Pulmonary artery endothelial cell (primary cell): ENCODE measurements around the gene PTGFR. TPM values are rescaled to one million over a fixed set of nuclear protein-coding genes. Genes with fewer than 3 reads are reported as not detected.

Source experiments
- DNase-seq: peaks from one replicate; pipeline ENCODE4 v3.0.0-alpha.2; 2011; ENCODE audit warnings: low read depth, low spot score
- total RNA-seq: library from RNA; depleted of rRNA; stranded (reverse); fragments of >200 nt; gene quantifications from 2 replicates; pipeline ENCODE4 v1.2.3, GENCODE V29; 2014

PTGFR gene
- total RNA-seq, 1 donor from 2014 or later = 0.13 TPM

DNA sequence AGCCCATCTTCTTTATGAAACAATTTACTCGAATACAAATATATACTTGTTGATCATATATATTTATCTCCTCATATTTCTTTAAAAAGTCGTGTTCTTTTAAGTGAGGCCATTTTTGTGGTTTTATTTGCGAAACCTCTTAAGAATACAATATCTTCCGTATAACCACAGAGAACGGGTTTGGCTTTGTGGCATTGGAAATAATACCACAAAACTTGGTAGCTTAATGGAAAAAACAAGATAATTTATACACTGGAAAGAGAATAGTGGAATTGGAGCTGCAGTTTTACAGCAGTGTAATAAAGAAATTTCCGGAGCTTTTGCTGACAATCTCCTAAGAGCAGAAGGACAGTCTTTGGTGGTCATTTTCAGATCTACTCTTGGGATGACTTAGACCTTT lies 29.4 kb downstream of the PTGFR start:
- DNase-seq = no peak

DNA sequence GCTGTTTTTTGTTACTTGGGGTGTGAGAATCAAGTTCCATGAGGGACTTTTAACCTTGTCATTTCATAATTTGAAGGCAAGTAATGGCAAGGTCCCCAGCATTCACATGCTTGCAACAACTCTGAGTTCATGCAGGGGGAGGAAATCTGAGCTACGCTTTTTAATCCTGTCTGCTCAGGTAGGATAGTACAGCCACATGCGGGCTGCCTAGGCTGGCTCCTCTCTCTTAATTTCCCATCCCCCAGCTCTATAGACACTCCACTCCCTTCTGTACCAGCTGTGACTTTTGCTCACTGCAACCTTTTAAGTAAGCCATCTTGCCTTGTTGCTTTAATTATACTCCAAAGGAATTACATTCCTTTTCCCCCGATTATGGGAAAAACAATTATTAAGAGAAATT lies 30.1 kb downstream of the PTGFR start:
- DNase-seq = no peak

DNA sequence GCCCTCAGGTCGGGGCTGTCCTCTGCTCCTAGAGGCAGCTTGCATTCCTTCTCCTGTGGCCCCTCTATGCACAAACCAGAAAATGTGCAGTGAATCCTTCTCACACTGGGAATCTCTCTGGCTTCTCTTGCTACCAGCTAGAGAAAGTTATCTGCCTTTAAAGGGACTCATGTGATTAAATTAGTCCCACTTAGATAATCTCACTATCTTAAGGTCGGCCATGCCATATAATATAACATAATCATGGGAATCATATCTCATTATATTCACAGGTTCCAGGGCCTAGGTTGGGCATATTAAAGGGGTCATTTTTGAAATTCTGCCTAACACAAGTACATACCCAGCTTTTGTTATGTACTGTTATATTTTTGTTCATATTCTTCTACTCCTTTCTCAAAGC lies 31.4 kb downstream of the PTGFR start:
- no peak for DNase-seq

DNA sequence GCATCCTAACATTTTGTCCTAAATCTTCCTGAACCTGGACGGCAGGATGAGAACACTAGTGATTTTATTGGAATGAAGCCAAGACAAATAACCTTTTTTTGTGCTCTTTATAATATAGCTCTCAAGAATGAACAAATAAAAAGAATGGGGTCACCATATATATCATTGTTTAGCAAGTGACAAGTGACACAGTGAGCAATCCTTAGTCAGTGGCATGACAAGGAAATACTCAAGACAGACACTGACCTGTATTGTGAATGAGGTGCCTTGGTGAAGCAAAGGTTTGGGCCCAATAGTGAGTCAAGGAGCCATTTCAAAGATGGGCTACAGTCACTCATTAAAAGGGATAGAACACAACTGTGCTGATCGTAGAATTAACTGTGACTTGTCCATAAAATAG lies 35.7 kb downstream of the PTGFR start:
- DNase-seq = no peak

DNA sequence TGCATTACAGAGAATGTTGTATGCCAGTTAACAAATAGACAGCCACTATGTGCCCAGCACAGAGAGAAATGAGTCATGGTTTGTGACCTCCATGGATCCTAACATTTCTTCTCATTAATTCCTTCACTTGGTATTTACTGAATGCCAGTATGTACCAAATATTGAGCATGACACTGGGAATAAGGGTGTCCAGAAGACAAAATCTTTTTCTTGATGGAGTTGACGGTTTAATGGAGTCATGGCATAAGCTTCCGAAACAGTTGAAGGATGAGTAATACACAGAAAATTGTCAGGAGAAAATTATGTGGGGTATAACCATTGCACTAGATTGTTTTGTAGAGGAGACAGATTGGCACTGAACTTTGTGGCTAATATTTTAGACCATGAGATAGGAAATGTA lies 36.9 kb downstream of the PTGFR start:
- no peak for DNase-seq

DNA sequence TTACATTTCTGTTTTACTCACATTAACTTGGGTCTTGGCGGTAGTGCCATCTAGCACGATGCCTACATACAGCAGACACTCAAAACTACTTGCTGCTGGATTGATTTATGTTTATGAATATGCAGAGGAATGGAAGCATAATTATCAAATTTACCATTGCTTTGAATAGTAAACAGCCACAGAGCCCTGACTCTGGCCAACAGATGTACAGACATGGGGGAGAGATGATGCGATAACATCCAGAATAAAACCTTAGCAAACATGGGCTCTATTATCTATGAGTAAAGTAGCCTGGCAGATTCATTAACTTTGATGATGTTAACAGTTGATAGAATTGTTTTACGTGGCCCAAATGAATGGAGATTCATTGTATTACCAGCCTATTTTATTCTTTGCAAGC lies 42.8 kb downstream of the PTGFR start:
- DNase-seq = no peak

DNA sequence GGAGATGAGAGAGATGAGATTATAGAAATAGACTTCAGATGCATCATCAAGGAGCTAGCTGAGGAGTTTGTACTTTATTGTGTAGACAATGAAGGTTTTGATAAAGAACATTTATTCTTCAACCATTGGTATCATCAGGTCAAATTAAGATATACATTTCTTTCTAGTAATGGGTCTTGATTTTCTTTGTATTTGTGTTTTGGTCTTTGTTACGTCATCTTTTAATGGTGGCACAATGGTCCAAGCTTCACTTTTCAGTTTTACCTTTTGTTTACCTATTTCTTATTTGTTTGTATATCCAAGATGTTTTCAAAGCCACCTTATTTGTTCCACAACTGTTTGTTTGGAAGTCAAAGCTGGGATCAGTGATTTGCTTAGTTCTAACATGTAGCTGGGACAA lies 44.5 kb downstream of the PTGFR start:
- DNase-seq = no peak

DNA sequence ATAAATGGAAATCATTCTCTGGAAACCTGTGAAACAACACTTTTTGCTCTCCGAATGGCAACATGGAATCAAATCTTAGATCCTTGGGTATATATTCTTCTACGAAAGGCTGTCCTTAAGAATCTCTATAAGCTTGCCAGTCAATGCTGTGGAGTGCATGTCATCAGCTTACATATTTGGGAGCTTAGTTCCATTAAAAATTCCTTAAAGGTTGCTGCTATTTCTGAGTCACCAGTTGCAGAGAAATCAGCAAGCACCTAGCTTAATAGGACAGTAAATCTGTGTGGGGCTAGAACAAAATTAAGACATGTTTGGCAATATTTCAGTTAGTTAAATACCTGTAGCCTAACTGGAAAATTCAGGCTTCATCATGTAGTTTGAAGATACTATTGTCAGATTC lies 45.7 kb downstream of the PTGFR start:
- no peak for DNase-seq

DNA sequence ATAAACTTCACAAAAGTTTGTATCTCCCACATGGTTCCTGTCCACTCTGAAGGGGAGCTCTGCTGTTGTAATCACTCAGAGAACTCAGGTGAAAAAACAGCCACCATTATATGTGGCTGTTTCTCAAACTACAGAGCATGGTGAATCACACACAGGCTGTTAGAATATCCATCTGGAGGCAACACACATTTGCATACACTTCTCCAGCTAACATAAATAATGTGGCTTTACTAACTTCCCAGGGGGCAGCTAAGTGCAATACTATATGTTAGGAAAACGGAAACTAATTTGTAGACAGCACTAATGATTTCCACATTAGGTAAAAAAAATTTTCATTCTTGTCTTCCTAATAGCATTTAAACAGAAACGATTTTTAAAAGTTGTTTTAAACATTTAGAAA lies 49.3 kb downstream of the PTGFR start:
- DNase-seq = no peak

DNA sequence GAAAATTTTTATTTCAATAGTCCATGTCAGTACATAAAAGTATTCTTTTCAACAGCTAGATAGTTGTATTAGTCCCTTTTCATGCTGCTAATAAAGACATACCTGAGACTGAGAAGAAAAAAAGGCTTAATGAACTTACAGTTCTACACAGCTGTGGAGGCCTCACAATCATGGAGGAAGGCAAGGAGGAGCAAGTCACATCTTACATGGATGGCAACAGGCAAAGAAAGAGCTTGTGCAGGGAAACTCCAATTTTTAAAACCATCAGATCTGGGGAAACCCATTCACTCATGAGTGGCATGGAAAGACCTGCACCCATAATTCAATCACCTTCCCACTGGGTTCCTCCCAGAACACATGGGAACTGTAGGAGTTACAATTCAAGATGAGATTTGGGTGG lies 50.7 kb downstream of the PTGFR start:
- DNase-seq = no peak

DNA sequence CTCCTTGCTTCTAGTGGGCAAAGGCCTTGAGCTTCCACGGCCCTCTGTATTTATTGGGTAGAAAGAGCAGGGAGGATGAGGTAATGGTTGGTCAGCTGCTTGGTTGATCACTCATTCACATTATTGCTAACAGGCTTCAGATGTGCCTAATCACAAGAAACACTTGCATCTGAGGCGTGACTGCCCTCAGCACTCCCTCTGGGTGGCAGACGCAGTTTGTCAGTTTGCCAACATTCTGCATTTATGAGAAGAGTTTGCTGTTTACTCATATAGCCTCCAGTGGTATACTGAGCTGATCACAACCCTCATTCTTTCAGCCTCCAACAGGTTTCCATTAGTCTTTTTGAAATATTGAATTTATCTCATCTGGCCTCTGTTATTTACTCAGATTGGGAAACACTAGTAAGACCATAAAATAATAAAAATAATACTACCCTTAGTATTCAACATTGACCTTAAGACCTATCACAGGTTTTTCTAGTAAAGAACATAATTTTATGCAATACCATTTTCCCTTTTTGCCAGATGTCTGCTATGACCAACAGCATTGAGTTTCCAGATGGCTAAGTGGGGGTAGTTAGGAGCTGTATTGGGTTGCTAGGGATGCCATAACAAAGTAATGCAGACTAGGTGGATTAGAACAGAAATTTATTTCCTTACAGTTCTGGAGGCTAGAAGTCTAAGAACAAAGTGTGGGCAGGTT lies 53.3 kb downstream of the PTGFR start:
- no peak for DNase-seq

DNA sequence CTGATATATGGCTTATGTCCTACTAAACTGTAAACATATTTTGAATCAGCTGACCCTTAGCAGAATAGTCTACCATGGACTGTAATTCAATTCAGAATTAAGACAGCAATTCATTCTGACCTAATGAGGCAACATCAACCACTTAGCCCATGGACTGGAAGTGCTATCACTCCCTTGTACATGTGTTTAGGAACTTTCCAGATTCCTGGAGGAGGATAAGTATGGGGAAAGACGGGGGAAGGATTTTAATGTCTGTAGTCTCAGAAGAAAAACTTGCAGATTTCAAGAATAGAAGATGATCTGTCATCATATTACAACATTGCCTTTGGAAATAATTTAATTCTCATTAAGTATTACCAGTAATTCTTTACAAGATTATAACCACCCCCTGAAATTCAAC lies 56.3 kb downstream of the PTGFR start:
- DNase-seq = no peak

DNA sequence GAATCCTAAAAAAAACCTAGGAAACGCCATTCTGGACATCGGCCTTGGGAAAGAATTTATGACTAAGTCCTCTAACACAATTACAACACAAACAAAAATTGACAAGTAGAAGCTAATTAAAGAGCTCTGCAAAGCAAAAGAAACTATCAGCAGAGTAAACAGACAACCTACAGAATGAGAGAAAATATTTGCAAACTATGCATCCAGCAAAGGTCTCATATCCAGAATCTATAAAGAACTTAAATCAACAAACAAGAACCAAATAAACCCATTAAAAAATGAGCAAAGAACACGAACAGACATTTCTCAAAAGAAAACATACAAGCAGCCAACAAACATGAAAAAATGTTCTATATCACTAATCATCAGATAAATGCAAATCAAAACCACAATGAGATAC lies 58.6 kb downstream of the PTGFR start:
- DNase-seq = no peak

DNA sequence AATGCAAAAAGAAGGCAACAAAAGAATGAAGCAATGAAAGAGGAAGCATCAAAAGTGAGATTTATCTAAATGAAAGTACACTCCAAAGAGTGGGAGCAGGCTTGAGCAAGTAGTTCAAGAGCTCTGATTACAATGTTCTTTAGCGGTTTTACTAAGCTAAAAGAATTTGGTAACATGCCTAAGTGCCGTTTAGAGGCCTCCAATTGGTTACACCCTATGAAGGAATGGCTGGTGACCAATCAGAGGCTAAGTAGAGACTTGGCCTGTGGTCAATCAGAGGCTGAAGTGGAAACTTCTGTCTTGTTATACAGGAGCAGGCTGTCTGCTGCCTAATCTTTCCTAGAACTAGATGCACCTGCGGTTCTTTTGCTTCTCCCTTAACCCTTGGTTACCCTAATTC lies 59.1 kb downstream of the PTGFR start:
- DNase-seq = no peak

DNA sequence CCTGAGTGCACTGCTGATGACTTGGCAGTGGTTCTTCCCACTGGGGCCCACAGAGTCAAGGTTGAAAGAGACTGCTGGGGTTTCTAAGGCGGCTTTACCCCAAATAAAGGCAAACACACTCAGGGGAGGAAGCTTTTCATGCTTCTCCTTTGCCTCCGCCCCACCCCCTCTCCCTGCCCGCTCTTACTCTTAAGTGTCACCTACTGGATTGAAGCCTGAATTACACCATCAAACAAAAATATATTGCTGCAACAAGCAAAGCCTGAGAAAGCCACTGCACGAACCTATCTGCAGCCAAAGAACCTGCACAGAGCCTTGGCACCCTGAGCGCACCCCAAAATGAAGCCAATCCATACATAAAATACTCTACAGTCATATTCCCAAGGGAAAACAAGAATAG lies 63.1 kb downstream of the PTGFR start:
- no peak for DNase-seq

DNA sequence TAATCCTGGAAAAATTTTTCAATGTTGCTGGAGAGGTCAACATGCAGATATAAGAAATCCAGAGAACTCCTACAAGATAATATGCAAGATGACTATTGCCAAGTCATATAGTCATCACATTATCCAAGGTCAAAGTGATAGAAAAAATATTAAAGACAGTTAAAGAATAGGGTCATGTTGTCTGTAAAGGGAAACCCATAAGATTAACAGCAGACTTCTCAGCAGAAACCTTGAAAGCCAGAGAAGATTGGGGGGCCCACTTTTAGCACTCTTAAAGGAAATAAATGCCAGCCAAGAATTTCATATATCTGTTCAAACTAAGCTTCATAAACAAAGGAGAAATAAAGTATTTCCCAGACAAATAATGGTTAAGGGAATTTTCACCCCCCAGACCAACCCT lies 64.1 kb downstream of the PTGFR start:
- DNase-seq = no peak

DNA sequence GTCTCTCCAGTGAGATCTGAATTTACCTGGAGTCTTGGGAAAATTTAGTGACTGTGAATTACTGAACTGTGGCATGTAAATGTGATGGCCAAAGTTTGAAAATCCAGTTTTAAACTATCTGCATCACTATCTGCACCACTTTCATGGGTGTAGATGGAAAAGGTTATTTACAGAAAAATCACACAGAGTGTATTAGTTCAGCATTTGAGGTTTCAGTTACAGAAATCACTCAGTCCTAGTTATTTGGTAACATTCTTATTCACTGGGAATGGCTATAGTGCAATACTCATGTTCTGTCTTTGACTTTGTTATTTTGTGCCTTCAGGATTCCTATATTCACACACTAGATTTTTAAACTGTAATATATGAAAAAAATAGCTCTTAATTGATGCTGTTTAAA lies 68.9 kb downstream of the PTGFR start:
- DNase-seq = no peak

DNA sequence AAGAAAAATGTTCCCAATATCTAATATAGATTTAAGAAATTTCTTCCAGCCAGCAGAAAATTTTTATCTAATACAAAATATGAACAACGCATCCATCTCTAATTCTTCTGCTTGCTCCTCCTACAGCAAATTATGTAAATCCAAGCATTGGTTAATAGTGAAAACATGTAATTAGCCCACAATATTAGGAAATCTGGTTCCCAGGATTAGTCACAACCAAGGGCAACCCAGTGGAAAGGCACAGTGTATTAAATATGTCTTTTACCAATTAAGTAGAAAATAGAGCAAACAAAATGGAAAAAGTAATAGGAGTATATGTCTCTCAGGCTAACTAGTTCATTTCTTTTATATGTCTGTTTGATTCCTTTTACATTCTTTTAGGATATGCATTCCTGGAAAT lies 70.0 kb downstream of the PTGFR start:
- no peak for DNase-seq

DNA sequence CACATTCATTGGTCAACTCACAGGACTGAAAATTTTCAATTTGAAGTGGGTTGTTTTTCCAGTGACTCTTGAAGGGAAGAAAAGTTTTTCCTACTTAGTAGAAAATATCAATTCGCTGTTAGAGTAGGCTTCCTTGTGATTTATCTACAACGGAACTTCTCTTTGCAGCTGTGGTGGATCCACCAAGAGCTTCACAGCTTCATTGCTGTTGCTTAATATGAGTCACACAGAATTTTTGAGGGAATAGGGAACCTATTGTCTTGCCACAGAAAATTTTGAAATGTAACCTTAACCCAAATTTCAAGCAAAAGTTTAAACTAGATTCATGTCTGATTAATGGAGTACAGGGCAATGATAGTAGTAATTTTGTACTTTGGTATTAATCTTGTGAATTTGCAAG lies 71.1 kb downstream of the PTGFR start:
- DNase-seq = no peak

DNA sequence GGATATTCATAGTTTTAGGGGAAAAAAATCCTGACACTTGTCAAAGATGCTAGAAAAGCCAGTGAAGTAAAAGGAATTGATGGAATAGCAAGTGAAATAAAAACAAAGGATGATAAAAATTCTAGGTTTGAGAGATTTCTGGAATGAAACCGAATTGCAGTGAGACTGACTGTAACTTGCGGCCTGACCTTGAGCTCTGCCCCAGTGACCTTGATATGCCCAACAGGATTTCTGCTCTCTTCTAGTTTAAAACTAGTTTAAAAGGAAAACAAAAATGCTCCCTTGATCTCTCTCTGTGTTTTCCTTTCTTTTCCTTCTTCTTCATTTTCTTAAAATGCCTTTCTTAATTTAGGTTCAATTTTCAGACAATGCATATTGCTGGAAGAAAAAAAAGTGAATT lies 74.6 kb downstream of the PTGFR start:
- no peak for DNase-seq

DNA sequence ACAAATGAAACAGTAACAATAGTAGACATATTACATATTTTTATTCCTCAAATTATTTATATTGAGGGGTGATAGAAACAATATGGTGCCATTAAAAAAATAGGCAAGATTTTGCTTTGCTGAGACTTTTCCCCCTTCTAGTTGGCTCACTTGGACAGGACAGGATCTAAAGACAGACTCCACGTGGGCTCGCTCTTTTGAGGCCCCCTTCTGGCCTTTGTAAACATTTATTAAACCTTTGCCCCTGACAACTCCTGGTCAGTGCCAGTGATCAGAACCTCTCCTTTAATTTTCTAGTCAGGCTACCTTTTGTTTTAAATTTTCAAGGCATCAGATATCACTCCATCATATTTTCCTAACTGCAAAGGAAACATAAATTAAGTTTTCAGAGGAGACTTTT lies 79.8 kb downstream of the PTGFR start:
- DNase-seq = no peak

DNA sequence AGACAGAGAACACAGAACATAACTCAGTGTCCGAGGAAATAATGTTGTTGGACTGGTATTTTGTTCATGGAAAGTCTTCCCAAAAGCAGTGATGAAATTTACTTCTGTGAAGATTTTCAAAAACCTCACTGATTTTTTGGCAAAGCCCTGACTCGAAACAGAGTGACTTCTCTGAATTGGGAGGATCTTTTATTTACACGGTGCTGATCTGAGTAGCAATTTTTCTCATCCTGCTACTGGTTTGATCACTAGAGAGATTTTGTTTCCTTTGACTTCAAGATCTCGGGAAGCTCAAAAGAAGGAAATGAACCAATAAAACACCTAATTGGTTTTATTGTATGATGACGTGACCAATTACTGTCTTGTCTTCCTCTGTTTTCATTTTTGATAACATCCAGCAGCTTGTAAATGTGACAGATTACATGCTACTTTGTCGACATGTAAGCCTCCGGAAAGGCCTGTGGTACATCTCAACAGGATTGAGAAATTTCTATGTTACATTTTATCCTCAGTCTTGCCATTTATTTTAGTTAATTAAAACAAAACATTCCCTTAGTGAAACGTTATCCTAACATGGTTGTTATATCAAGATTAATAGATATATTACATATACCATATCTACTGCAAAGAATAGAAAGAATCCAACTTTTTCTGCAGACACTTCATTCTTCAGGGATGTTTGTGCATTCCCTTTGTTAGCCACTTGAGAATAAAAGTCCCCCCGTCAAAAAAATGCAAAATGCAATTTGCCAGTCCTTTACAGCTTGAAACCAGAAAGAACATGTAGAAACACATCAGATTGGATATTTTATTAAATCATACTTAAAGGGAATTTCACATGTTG lies 86.7 kb downstream of the PTGFR start:
- DNase-seq = no peak

DNA sequence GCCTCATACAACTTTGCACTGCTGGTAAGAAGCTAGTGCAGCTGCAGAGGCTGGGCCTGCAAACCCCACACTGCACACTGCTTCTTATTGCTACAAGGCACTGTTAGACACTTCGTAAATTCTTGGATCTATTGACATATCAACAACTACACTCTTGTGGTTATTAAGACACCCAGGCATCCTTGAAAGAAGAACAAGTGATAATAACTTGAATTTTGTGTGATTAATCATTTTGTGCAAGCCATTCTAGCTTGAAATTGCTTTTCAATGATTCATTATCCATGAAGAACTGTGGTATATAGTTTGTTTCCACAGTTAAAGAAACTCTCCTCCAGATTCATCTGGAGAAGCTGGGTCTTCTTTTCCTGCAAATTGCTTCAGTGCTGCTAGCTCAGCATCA lies 95.8 kb downstream of the PTGFR start:
- no peak for DNase-seq
